Mesenchymal stem cell (in vitro differentiated cells and primary cell): ENCODE data around the gene CCSER1.

ENCODE experiments used
- DNase-seq: peaks from one replicate; pipeline ENCODE4 v3.0.0-alpha.2; 2013
- H2AFZ ChIP-seq: one replicate; pipeline ENCODE4 v1.6.1; 2013; ENCODE audit warnings: low read depth, mild to moderate bottlenecking, control low read depth, inconsistent platforms, low read length, moderate library complexity
- H2AK5ac ChIP-seq: 2 replicates; pipeline ENCODE4 v1.6.1; 2013; ENCODE audit warnings: low read length, moderate library complexity, mild to moderate bottlenecking, inconsistent platforms; ENCODE audit not compliant: severe bottlenecking
- H2BK120ac ChIP-seq: one replicate; pipeline ENCODE4 v1.6.1; 2013; ENCODE audit warnings: low read depth, mild to moderate bottlenecking, inconsistent platforms, low read length, moderate library complexity
- H2BK12ac ChIP-seq, 2 experiments: one replicate each; pipeline ENCODE4 v1.6.1; 2013; ENCODE audit warnings: inconsistent platforms in 2 of 2, low read length in 2 of 2, mild to moderate bottlenecking in 2 of 2, moderate library complexity in 2 of 2, control low read depth in 1 of 2
- H2BK15ac ChIP-seq: one replicate; pipeline ENCODE4 v1.6.1; 2013; ENCODE audit warnings: mild to moderate bottlenecking, low read depth, inconsistent platforms; ENCODE audit not compliant: poor library complexity, severe bottlenecking
- H2BK5ac ChIP-seq: 2 replicates; pipeline ENCODE4 v1.6.1; 2013; ENCODE audit warnings: low read depth, mild to moderate bottlenecking, low read length, control low read depth, inconsistent platforms; ENCODE audit not compliant: poor library complexity, severe bottlenecking
- H3K14ac ChIP-seq, 2 experiments: one replicate each; pipeline ENCODE4 v1.6.1; 2013; ENCODE audit warnings: inconsistent platforms in 2 of 2, low read length in 2 of 2, control low read depth in 1 of 2, mild to moderate bottlenecking in 1 of 2, moderate library complexity in 1 of 2
- H3K18ac ChIP-seq, 2 experiments: one replicate each; pipeline ENCODE4 v1.6.1; 2013; ENCODE audit warnings: inconsistent platforms in 2 of 2, low read length in 2 of 2, control low read depth in 1 of 2, low read depth in 1 of 2, mild to moderate bottlenecking in 1 of 2
- H3K23ac ChIP-seq, 2 experiments: one replicate each; pipeline ENCODE4 v1.6.1; 2013; ENCODE audit warnings: inconsistent platforms in 2 of 2, low read length in 2 of 2, mild to moderate bottlenecking in 2 of 2, moderate library complexity in 2 of 2, control low read depth in 1 of 2
- H3K27ac ChIP-seq: 2 replicates; pipeline ENCODE4 v1.5.1; 2013; ENCODE audit warnings: mild to moderate bottlenecking, moderate library complexity, low read length, control low read depth, inconsistent platforms; ENCODE audit not compliant: poor library complexity, severe bottlenecking
- H3K27me3 ChIP-seq, 2 experiments: 2 replicates each; pipeline versions ENCODE4 v1.6.1 to v1.7.0; 2013; ENCODE audit warnings: low read length in 2 of 2, mild to moderate bottlenecking in 2 of 2, moderate library complexity in 2 of 2, control low read depth in 1 of 2, inconsistent platforms in 1 of 2; ENCODE audit not compliant: control insufficient read depth in 1 of 2, insufficient read depth in 1 of 2
- H3K36me3 ChIP-seq, 2 experiments: 2 replicates each; pipeline versions ENCODE4 v1.6.1 to v1.7.0; 2013; ENCODE audit warnings: low read length in 2 of 2, control low read depth in 1 of 2, inconsistent platforms in 1 of 2, low read depth in 1 of 2, mild to moderate bottlenecking in 1 of 2; ENCODE audit not compliant: insufficient read depth in 2 of 2, control insufficient read depth in 1 of 2
- H3K4ac ChIP-seq, 2 experiments: one replicate each; pipeline ENCODE4 v1.6.1; 2013; ENCODE audit warnings: inconsistent platforms in 2 of 2, low read length in 2 of 2, mild to moderate bottlenecking in 2 of 2, moderate library complexity in 2 of 2, control low read depth in 1 of 2, low read depth in 1 of 2
- H3K4me1 ChIP-seq: 2 replicates; pipeline ENCODE4 v1.6.1; 2013; ENCODE audit warnings: low read depth, low read length, control low read depth; ENCODE audit not compliant: control insufficient read depth, insufficient read depth
- H3K4me2 ChIP-seq: 2 replicates; pipeline ENCODE4 v1.6.1; 2013; ENCODE audit warnings: low read length, mild to moderate bottlenecking, inconsistent platforms; ENCODE audit not compliant: poor library complexity, severe bottlenecking
- H3K4me3 ChIP-seq, 2 experiments: 2 replicates each; pipeline versions ENCODE4 v1.5.1 to v1.7.0; 2013; ENCODE audit warnings: low read length in 2 of 2, mild to moderate bottlenecking in 2 of 2, control low read depth in 1 of 2, low read depth in 1 of 2; ENCODE audit not compliant: insufficient read depth in 1 of 2
- H3K79me1 ChIP-seq: replicated peaks from 2 replicates; pipeline ENCODE4 v1.6.1; 2013; ENCODE audit warnings: mild to moderate bottlenecking, control low read depth, low read length, inconsistent platforms; ENCODE audit not compliant: poor library complexity, severe bottlenecking
- H3K9ac ChIP-seq: 2 replicates; pipeline ENCODE4 v1.7.0; 2013; ENCODE audit warnings: mild to moderate bottlenecking, low read length, moderate library complexity
- H3K9me3 ChIP-seq: 2 replicates; pipeline ENCODE4 v1.7.0; 2013; ENCODE audit warnings: mild to moderate bottlenecking, low read length; ENCODE audit not compliant: control insufficient read depth
- H4K8ac ChIP-seq: one replicate; pipeline ENCODE4 v1.6.1; 2013; ENCODE audit warnings: inconsistent platforms, mild to moderate bottlenecking, low read length, moderate library complexity
- H4K91ac ChIP-seq: one replicate; pipeline ENCODE4 v1.6.1; 2013; ENCODE audit warnings: mild to moderate bottlenecking, low read length, inconsistent platforms
- WGBS: methylation state at CpG from one replicate; pipeline ENCODE4 v1.1.7; 2013; ENCODE audit warnings: mixed read lengths; 5-methylcytosine and 5-hydroxymethylcytosine counted together

Gene CCSER1

GRCh38 chr4:90977726-90978125 lies 850.5 kb downstream of the CCSER1 start:
- no peak overlapping the region for H2AFZ ChIP-seq
- H2BK5ac ChIP-seq = no peak overlapping the region
- 100% methylated on average over 2 of the region's 3 CpGs for WGBS
- no peaks in the 10 kb centered on the region for H3K9me3 ChIP-seq
- no peak overlapping the region for H4K91ac ChIP-seq
- H3K14ac ChIP-seq = no peak overlapping the region
- H3K9ac ChIP-seq = no peak overlapping the region
- no peak overlapping the region for H3K27ac ChIP-seq
- H3K4ac ChIP-seq = no peak overlapping the region
- no peak overlapping the region for H3K23ac ChIP-seq
- H3K36me3 ChIP-seq = no peaks in the 10 kb centered on the region
- no peaks in the 10 kb centered on the region for H3K79me1 ChIP-seq
- no peak overlapping the region for H2BK15ac ChIP-seq
- no peak overlapping the region for H3K4me3 ChIP-seq
- DNase-seq = no peak
- no peak overlapping the region for H3K18ac ChIP-seq
- H3K27me3 ChIP-seq = no peaks in the 10 kb centered on the region
- H3K4me2 ChIP-seq = no peak overlapping the region
- no peak overlapping the region for H2BK120ac ChIP-seq
- no peak overlapping the region for H2BK12ac ChIP-seq
- H3K4me1 ChIP-seq = no peaks in the 10 kb centered on the region
- no peak overlapping the region for H4K8ac ChIP-seq
- H2AK5ac ChIP-seq = no peak overlapping the region

GRCh38 chr4:90979556-90979955 lies 852.4 kb downstream of the CCSER1 start:
- H3K14ac ChIP-seq = no peak overlapping the region
- H3K9ac ChIP-seq = no peak overlapping the region
- no peak overlapping the region for H3K27ac ChIP-seq
- H2BK15ac ChIP-seq = no peak overlapping the region
- no peak overlapping the region for H4K8ac ChIP-seq
- no peak overlapping the region for H2BK12ac ChIP-seq
- H2BK5ac ChIP-seq = no peak overlapping the region
- H3K4me3 ChIP-seq = no peak overlapping the region
- H3K79me1 ChIP-seq = no peaks in the 10 kb centered on the region
- H3K18ac ChIP-seq = no peak overlapping the region
- no peak overlapping the region for H2AFZ ChIP-seq
- H3K23ac ChIP-seq = no peak overlapping the region
- no peak overlapping the region for H2BK120ac ChIP-seq
- H3K9me3 ChIP-seq = no peaks in the 10 kb centered on the region
- no peak overlapping the region for H3K4ac ChIP-seq
- no peak overlapping the region for H2AK5ac ChIP-seq
- DNase-seq = no peak
- no peak overlapping the region for H4K91ac ChIP-seq
- 97% methylated on average over 6 of the region's 6 CpGs for WGBS
- no peaks in the 10 kb centered on the region for H3K4me1 ChIP-seq
- H3K4me2 ChIP-seq = no peak overlapping the region
- no peaks in the 10 kb centered on the region for H3K36me3 ChIP-seq
- H3K27me3 ChIP-seq = no peaks in the 10 kb centered on the region

- WGBS = 83% methylated on average over 2 of the region's 2 CpGs
- Histone ChIP-seq H2AK5ac (no peak overlapping the region), H3K4me2 (no peak overlapping the region), H3K23ac (no peak overlapping the region), H3K18ac (no peak overlapping the region), H2BK120ac (no peak overlapping the region), H3K27ac (no peak overlapping the region), H3K4me3 (no peak overlapping the region), H2AFZ (no peak overlapping the region), H3K79me1 (no peaks in the 10 kb centered on the region), H2BK5ac (no peak overlapping the region), H3K9me3 (no peaks in the 10 kb centered on the region), H2BK12ac (no peak overlapping the region), H4K91ac (no peak overlapping the region), H3K4ac (no peak overlapping the region), H3K27me3 (no peaks in the 10 kb centered on the region), H3K9ac (no peak overlapping the region), H2BK15ac (no peak overlapping the region), H3K4me1 (no peaks in the 10 kb centered on the region), H3K36me3 (no peaks in the 10 kb centered on the region), H4K8ac (no peak overlapping the region), H3K14ac (no peak overlapping the region)
- no peak for DNase-seq
Observed at GRCh38 chr4:90982813-90983212, 855.6 kb downstream of the CCSER1 start.

GRCh38 chr4:90990284-90990683 lies 863.1 kb downstream of the CCSER1 start:
- H2BK5ac ChIP-seq = no peak overlapping the region
- H3K23ac ChIP-seq = no peak overlapping the region
- no peaks in the 10 kb centered on the region for H3K79me1 ChIP-seq
- DNase-seq = no peak
- H2BK15ac ChIP-seq = no peak overlapping the region
- H3K9me3 ChIP-seq = no peaks in the 10 kb centered on the region
- no peak overlapping the region for H3K18ac ChIP-seq
- no peak overlapping the region for H3K9ac ChIP-seq
- H3K4me1 ChIP-seq = no peaks in the 10 kb centered on the region
- H2BK12ac ChIP-seq = no peak overlapping the region
- H3K4me3 ChIP-seq = no peak overlapping the region
- no peak overlapping the region for H4K8ac ChIP-seq
- WGBS = 64% methylated on average over 2 of the region's 2 CpGs
- H3K4me2 ChIP-seq = no peak overlapping the region
- H2BK120ac ChIP-seq = no peak overlapping the region
- no peak overlapping the region for H3K14ac ChIP-seq
- H3K27me3 ChIP-seq = no peaks in the 10 kb centered on the region
- no peak overlapping the region for H4K91ac ChIP-seq
- H3K4ac ChIP-seq = no peak overlapping the region
- no peak overlapping the region for H2AK5ac ChIP-seq
- no peak overlapping the region for H2AFZ ChIP-seq
- no peak overlapping the region for H3K27ac ChIP-seq
- no peaks in the 10 kb centered on the region for H3K36me3 ChIP-seq
